Chondrocyte (in vitro differentiated cells): Measurements from ENCODE around the gene GTF2IRD1. TPM values are rescaled to one million over a fixed set of nuclear protein-coding genes. Genes with fewer than 3 reads are reported as not detected.
"Not testable (repeated sequence)": the region's sequence is repeated elsewhere in the genome, so short reads cannot be mapped to it uniquely, and the experiment has no call there.

ENCODE experiments used
- DNase-seq: peaks from one replicate; pipeline ENCODE4 v3.0.0; 2021; ENCODE audit warnings: mixed read lengths, low spot score
- H3K27ac Mint-ChIP-seq: one replicate; pipeline ENCODE4 v1.8.0; 2021; ENCODE audit warnings: mild to moderate bottlenecking, moderate library complexity, mixed read lengths; ENCODE audit not compliant: unreplicated experiment
- H3K27me3 Mint-ChIP-seq: 2 replicates; pipeline ENCODE4 v1.8.0; 2021; ENCODE audit warnings: low read depth, mixed read lengths
- H3K36me3 Mint-ChIP-seq: 2 replicates; pipeline ENCODE4 v1.8.0; 2021; ENCODE audit warnings: low read depth, mixed read lengths
- H3K4me1 Mint-ChIP-seq: 2 replicates; pipeline ENCODE4 v1.8.0; 2021; ENCODE audit warnings: low read depth, mild to moderate bottlenecking, mixed read lengths
- H3K4me3 Mint-ChIP-seq: one replicate; pipeline ENCODE4 v1.8.0; 2021; ENCODE audit warnings: mild to moderate bottlenecking, moderate library complexity, mixed read lengths; ENCODE audit not compliant: unreplicated experiment
- H3K9me3 Mint-ChIP-seq: 2 replicates; pipeline ENCODE4 v1.8.0; 2021; ENCODE audit warnings: low read depth, mixed read lengths
- CTCF ChIP-seq: fragments of 200-600 bp; sonication (generic); IDR thresholded peaks from 2 replicates; pipeline ENCODE4 v1.5.0; 2021; ENCODE audit warnings: antibody characterized with exemption, mild to moderate bottlenecking, moderate library complexity
- total RNA-seq: library from RNA; stranded (reverse); gene quantifications from 3 replicates; pipeline ENCODE4 v1.2.1, GENCODE V29; 2021

The GTF2IRD1 gene
- total RNA-seq, 1 donor from 2014 or later: 48.5 TPM

GRCh38 chr7:74420006-74420405 is 33.7 kb upstream of the GTF2IRD1 start:
- H3K9me3 Mint-ChIP-seq: no peaks in the 10 kb centered on the region
- no peak overlapping the region for H3K27ac Mint-ChIP-seq
- H3K36me3 Mint-ChIP-seq: no peaks in the 10 kb centered on the region
- H3K4me3 Mint-ChIP-seq: no peak overlapping the region
- DNase-seq: peak; percentile 4
- H3K27me3 Mint-ChIP-seq: no peaks in the 10 kb centered on the region
- H3K4me1 Mint-ChIP-seq: peaks cover 3% of the 10 kb centered on the region
- TF ChIP-seq CTCF: no peak

- no peak for TF ChIP-seq CTCF
- no peak overlapping the region for H3K4me3 Mint-ChIP-seq
- no peaks in the 10 kb centered on the region for H3K9me3 Mint-ChIP-seq
- H3K4me1 Mint-ChIP-seq: peaks cover 6% of the 10 kb centered on the region
- no peaks in the 10 kb centered on the region for H3K36me3 Mint-ChIP-seq
- peak; percentile 65 for DNase-seq
- no peak overlapping the region for H3K27ac Mint-ChIP-seq
- H3K27me3 Mint-ChIP-seq: no peaks in the 10 kb centered on the region
Observed at GRCh38 chr7:74424291-74424880, 29.3 kb upstream of the GTF2IRD1 start.

DNA sequence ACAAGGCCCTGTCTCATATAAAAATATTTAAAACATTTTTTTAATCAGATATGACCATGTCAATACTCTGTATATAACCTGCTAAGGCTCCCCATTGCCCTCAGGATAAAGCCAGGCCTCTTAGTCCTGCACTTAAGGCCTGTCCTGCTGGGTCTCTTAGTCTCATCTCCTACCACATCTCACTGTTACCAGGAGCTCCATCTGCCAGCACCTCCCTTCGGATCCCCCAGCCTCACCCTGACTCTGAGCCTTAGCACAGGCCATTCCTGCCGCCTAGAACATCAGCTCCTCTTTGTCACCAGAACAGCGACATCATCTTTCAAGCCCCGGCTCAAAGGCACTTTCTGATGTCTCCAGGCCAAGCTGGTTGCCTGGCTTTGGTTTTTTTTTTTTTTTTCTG is 25.7 kb upstream of the GTF2IRD1 start:
- H3K36me3 Mint-ChIP-seq: no peaks in the 10 kb centered on the region
- TF ChIP-seq CTCF: no peak
- no peaks in the 10 kb centered on the region for H3K9me3 Mint-ChIP-seq
- peak; percentile 40 for DNase-seq
- H3K27me3 Mint-ChIP-seq: no peaks in the 10 kb centered on the region
- peaks cover 17% of the 10 kb centered on the region for H3K4me1 Mint-ChIP-seq
- H3K27ac Mint-ChIP-seq: no peak overlapping the region
- no peak overlapping the region for H3K4me3 Mint-ChIP-seq

GRCh38 chr7:74429153-74429747 is 24.5 kb upstream of the GTF2IRD1 start:
- TF ChIP-seq CTCF: peak; percentile 30
- Mint-ChIP-seq H3K36me3 (no peaks in the 10 kb centered on the region), H3K9me3 (no peaks in the 10 kb centered on the region), H3K27ac (peak overlapping the region; percentile 73), H3K27me3 (no peaks in the 10 kb centered on the region), H3K4me3 (no peak overlapping the region), H3K4me1 (peaks cover 17% of the 10 kb centered on the region)
- peak; percentile 42 for DNase-seq

DNA sequence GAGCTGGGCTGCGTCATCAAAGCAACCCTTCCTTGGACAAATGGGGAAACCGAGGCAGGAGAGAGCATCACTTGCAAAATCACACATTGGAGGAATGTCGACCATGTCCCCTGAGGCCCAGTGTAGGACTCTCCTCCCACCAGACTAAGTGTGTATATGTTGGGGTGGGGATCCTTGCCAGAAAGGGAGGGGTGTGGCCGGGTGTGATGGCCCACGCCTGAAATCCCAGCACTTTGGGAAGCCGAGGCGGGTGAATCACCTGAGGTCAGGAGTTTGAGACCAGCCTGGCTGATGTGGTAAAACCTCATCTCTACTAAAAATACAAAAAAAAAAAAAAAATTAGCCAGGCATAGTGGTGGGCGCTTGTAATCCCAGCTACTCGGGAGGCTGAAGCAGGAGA is 23.3 kb upstream of the GTF2IRD1 start:
- peaks cover 17% of the 10 kb centered on the region for H3K4me1 Mint-ChIP-seq
- peak overlapping the region; percentile 57 for H3K27ac Mint-ChIP-seq
- DNase-seq: peak; percentile 50

GRCh38 chr7:74430961-74431466 is 22.7 kb upstream of the GTF2IRD1 start:
- Mint-ChIP-seq H3K9me3 (no peaks in the 10 kb centered on the region), H3K27ac (peak overlapping the region; percentile 57), H3K27me3 (no peaks in the 10 kb centered on the region), H3K36me3 (no peaks in the 10 kb centered on the region), H3K4me1 (peaks cover 17% of the 10 kb centered on the region), H3K4me3 (no peak overlapping the region)
- DNase-seq: peak; percentile 75
- TF ChIP-seq CTCF: no peak

More for the DNA sequence above, 23.3 kb upstream of the GTF2IRD1 start:
- H3K27me3 Mint-ChIP-seq, H3K4me3 Mint-ChIP-seq, H3K36me3 Mint-ChIP-seq, H3K9me3 Mint-ChIP-seq: not testable (repeated sequence)

DNA sequence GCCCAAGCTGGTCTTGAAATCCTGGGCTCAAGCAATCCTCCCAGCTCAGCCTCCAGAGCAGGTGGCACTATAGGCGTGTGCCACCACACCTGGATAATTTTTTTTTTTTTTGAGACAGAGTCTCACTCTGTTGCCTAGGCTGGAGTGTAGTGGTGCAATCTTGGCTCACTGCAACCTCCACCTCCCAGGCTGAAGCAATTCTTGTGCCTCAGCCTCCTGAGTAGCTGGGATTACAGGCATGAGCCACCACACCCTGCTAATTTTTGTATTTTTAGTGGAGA is 16.5 kb upstream of the GTF2IRD1 start:
- peak; percentile 13 for DNase-seq
- H3K27ac Mint-ChIP-seq, H3K9me3 Mint-ChIP-seq, H3K4me1 Mint-ChIP-seq, H3K27me3 Mint-ChIP-seq, H3K4me3 Mint-ChIP-seq, H3K36me3 Mint-ChIP-seq: not testable (repeated sequence)
